ENCODE data around the gene DSCAM. TPM values are rescaled to one million over a fixed set of nuclear protein-coding genes. Genes with fewer than 3 reads are reported as not detected.

DSCAM gene
- total RNA-seq, 1 experiment from 2014 or later, result not detected

GRCh38 chr21:39984286-39984991 is 862.5 kb downstream of the DSCAM start:
- CTCF ChIA-PET, result no interaction called here
- POLR2A ChIA-PET, result no interaction called here

More at GRCh38 chr21:39984286-39984991, 862.5 kb downstream of the DSCAM start:
- Histone ChIP-seq H3K4me1 (ENCODE audit: control insufficient read depth in 1 of 2, insufficient read depth in 2 of 2, low read length in 2 of 2) (no peaks in the 10 kb centered on the region), H3K27ac (ENCODE audit: low read depth, low read length) (no peak overlapping the region), H3K79me2 (ENCODE audit: insufficient read depth, low read length) (no peaks in the 10 kb centered on the region), H4K20me1 (ENCODE audit: insufficient read depth) (no peaks in the 10 kb centered on the region), H3K9me3 (ENCODE audit: control insufficient read depth in 1 of 2, insufficient read depth in 1 of 2, low read depth in 1 of 2, low read length in 2 of 2) (peaks cover 7 to 13% of the 10 kb centered on the region in 2 experiments; a peak in 2 of 4 replicates), H2AFZ (ENCODE audit: low read depth, low read length, poor library complexity, severe bottlenecking) (no peak overlapping the region), H3K36me3 (ENCODE audit: control insufficient read depth in 1 of 2, insufficient read depth in 2 of 2, low read length in 2 of 2) (no peaks in the 10 kb centered on the region), H3K27me3 (ENCODE audit: insufficient read depth, low read length) (no peaks in the 10 kb centered on the region), H3K4me2 (ENCODE audit: low read length) (no peak overlapping the region), H3K4me3 (replicated peaks in 1 of 2; ENCODE audit: low read depth in 1 of 2, low read length in 2 of 2) (no peak overlapping the region), H3K9me2 (ENCODE audit: insufficient read depth) (no peaks in the 10 kb centered on the region), H3K9ac (ENCODE audit: low read length) (no peak overlapping the region)
- RAD21 ChIA-PET (ENCODE audit: low non-redundant PET in 1 of 2, low total read pairs in 2 of 2, uncharacterized antibody in 2 of 2, unreplicated experiment in 2 of 2), result no interaction called here
- DNase-seq (ENCODE audit: low read depth, low spot score) (no peak), ATAC-seq (no peak)
- intact Hi-C loops (cut with micrococcal nuclease), result no loop called here
- BruUV-seq (replicated peaks), result no TSS peak
- no peak for TF ChIP-seq ATF3 (IDR thresholded peaks at IDR 0.05)
- TF ChIP-seq CTCF (IDR thresholded peaks at IDR 0.05 in 2 of 3, conservative IDR thresholded peaks at IDR 0.05 in 1 of 3; ENCODE audit: borderline replicate concordance in 1 of 3, insufficient read depth in 1 of 3, low read depth in 2 of 3, low read length in 2 of 3), result no peak

All from HCT116 (cell line).